Karpas-422 (cell line): Measurements from ENCODE around the gene SLC19A2. TPM values are rescaled to one million over a fixed set of nuclear protein-coding genes. Genes with fewer than 3 reads are reported as not detected.

Experiments
- DNase-seq: peaks from one replicate; pipeline ENCODE4 v3.0.0-alpha.2; 2015
- H2AFZ ChIP-seq: fragments of 200-600 bp; sonication (generic); 2 replicates; pipeline ENCODE4 v1.6.1; 2014; ENCODE audit warnings: antibody characterized with exemption, low read length, mixed read lengths
- H3K27ac ChIP-seq: fragments of 200-600 bp; sonication (generic); 2 replicates; pipeline ENCODE4 v1.5.1; 2014; ENCODE audit warnings: mild to moderate bottlenecking, low read length, moderate library complexity
- H3K27me3 ChIP-seq: fragments of 200-600 bp; sonication (generic); 2 replicates; pipeline ENCODE4 v1.6.1; 2014; ENCODE audit warnings: low read length, mixed read lengths
- H3K36me3 ChIP-seq: fragments of 200-600 bp; sonication (generic); 2 replicates; pipeline ENCODE4 v1.6.1; 2014; ENCODE audit warnings: low read length, mixed read lengths; ENCODE audit not compliant: insufficient read depth
- H3K4me1 ChIP-seq: fragments of 200-600 bp; sonication (generic); 2 replicates; pipeline ENCODE4 v1.6.1; 2014; ENCODE audit warnings: mild to moderate bottlenecking, low read length, mixed read lengths
- H3K4me2 ChIP-seq: fragments of 200-600 bp; sonication (generic); 2 replicates; pipeline ENCODE4 v1.6.1; 2014; ENCODE audit warnings: low read length, low read depth, mild to moderate bottlenecking; ENCODE audit not compliant: poor library complexity, severe bottlenecking
- H3K4me3 ChIP-seq: fragments of 200-600 bp; sonication (generic); 2 replicates; pipeline ENCODE4 v1.5.1; 2014; ENCODE audit warnings: mild to moderate bottlenecking, antibody characterized with exemption, low read length, mixed read lengths
- H3K79me2 ChIP-seq: fragments of 200-600 bp; sonication (generic); 2 replicates; pipeline ENCODE4 v1.6.1; 2014; ENCODE audit warnings: mild to moderate bottlenecking, low read length, mixed read lengths
- H3K9ac ChIP-seq: fragments of 200-600 bp; sonication (generic); 2 replicates; pipeline ENCODE4 v1.6.0; 2014; ENCODE audit warnings: low read length
- H3K9me2 ChIP-seq: fragments of 200-600 bp; sonication (generic), shearing (Covaris generic); replicated peaks from 2 replicates; pipeline ENCODE4 v1.6.0; 2014; ENCODE audit warnings: mild to moderate bottlenecking, low read length, moderate library complexity; ENCODE audit not compliant: insufficient read depth
- H3K9me3 ChIP-seq: fragments of 300-700, 200-600 bp; sonication (generic); 2 replicates; pipeline ENCODE4 v1.6.1; 2014; ENCODE audit warnings: low read length, mixed read lengths
- H4K20me1 ChIP-seq: fragments of 200-600 bp; sonication (generic); 2 replicates; pipeline ENCODE4 v1.6.1; 2014; ENCODE audit warnings: mild to moderate bottlenecking, antibody characterized with exemption, low read length, low read depth; ENCODE audit not compliant: insufficient read depth
- total RNA-seq: library from RNA; depleted of rRNA; stranded (reverse); fragments of >200 nt; shearing (Covaris generic); gene quantifications from 2 replicates; pipeline ENCODE4 v1.2.3, GENCODE V29; 2014; ENCODE audit warnings: low replicate concordance

SLC19A2 gene
- total RNA-seq, 1 experiment from 2014 or later: 2.3 TPM

DNA sequence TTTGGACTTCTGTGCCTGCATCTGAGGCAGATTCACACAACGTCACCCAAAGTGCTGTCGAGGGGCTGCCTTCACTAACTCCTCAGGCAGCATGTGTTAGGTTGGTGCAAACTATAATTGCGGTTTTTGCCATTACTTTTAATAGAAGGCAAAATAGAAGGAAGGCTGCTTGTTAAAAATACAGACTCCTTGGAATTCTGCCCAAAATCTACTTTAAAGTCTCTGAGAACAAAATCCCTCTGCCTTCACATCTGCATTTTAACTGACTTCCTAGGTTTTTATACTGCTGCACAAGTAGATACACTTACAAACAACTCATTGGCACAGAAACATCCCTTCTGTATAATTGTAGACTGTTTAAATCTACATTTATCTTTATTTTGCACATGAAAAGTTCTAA is 41.3 kb upstream of the SLC19A2 start:
- Histone ChIP-seq H3K27me3 (no peaks in the 10 kb centered on the region), H2AFZ (no peak overlapping the region), H3K9ac (no peak overlapping the region), H3K79me2 (no peaks in the 10 kb centered on the region), H4K20me1 (no peaks in the 10 kb centered on the region), H3K4me2 (no peak overlapping the region), H3K4me3 (no peak overlapping the region), H3K4me1 (no peaks in the 10 kb centered on the region), H3K36me3 (no peaks in the 10 kb centered on the region), H3K27ac (no peak overlapping the region), H3K9me2 (no peaks in the 10 kb centered on the region), H3K9me3 (no peaks in the 10 kb centered on the region)
- no peak for DNase-seq

DNA sequence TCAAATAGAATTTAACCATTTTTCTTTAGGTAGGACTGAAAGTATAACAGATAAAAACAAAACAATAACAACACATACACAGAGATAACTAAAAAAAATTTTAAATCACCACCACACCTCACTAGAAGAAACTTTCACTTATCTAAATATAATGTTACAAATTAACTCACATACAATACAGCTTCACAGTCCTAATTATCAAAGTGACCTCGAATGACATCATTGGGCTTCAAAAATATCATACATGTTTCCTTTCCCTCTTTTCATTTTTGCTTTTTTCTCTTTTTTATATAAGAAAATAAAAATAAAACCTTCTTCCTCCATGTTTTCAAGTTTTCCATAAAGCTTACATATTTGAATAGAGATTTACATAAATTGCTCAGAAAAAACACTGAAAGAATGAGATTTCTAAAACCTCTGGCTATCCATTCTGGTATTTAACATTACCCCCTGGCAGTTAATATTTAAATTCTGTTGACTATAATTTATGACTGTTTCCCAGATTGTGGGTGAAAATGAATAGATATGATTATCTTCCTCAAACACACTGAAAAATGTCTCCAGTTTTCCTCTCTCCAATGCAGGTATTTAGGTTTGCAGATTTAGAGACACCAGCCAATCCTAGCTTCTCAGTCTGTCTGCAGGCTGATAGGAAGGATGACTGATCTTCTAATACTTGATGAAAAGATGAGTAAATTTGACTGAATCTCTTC is 40.5 kb upstream of the SLC19A2 start:
- Histone ChIP-seq H3K36me3 (no peaks in the 10 kb centered on the region), H3K4me2 (no peak overlapping the region), H4K20me1 (no peaks in the 10 kb centered on the region), H2AFZ (no peak overlapping the region), H3K27ac (no peak overlapping the region), H3K27me3 (no peaks in the 10 kb centered on the region), H3K4me1 (no peaks in the 10 kb centered on the region), H3K9me3 (no peaks in the 10 kb centered on the region), H3K9ac (no peak overlapping the region), H3K4me3 (no peak overlapping the region), H3K9me2 (no peaks in the 10 kb centered on the region), H3K79me2 (no peaks in the 10 kb centered on the region)
- DNase-seq: no peak

DNA sequence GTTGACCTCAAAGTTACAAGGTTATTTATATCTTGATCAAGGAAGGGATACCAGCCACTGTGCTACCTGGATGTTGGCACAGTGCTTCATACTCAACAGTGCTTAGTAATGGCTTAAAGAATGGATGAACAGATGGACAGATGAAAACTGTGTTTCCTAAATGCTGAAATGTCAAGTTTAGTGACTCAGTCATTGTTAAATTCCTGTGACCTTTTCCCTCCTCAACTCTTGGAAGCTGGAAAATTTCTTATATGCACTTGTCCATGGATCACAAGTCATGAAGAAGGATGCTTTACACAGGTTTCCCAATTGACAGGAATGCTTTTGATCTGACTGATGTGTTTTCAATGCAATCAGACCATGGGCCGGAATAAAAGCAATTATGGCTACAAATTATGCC is 39.6 kb upstream of the SLC19A2 start:
- Histone ChIP-seq H3K4me1 (no peaks in the 10 kb centered on the region), H3K27ac (no peak overlapping the region), H3K36me3 (no peaks in the 10 kb centered on the region), H3K9me2 (no peaks in the 10 kb centered on the region), H3K79me2 (no peaks in the 10 kb centered on the region), H3K4me2 (no peak overlapping the region), H3K4me3 (no peak overlapping the region), H3K9me3 (no peaks in the 10 kb centered on the region), H3K27me3 (no peaks in the 10 kb centered on the region), H4K20me1 (no peaks in the 10 kb centered on the region), H3K9ac (no peak overlapping the region), H2AFZ (no peak overlapping the region)
- DNase-seq: no peak

DNA sequence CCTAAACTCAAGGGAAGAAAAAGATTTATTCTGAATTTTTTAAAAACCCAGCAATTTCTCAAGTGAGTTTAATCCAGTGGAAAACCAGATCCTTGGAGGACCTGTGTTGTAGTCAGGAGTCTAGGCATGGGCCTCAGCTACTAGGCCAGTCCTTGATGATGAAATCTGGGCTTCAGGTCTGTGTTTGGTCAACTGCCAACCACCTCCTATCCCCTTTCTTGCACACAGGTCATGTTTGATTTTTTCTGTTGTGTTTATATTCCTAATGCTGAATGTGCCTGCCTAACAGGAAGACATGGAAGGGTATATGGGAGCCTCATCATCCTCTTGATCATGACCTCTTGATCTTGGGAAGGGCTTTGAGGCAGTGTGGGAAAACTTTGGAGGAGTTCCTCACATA is 38.2 kb upstream of the SLC19A2 start:
- Histone ChIP-seq H3K9me2 (no peaks in the 10 kb centered on the region), H3K9ac (no peak overlapping the region), H3K27me3 (no peaks in the 10 kb centered on the region), H3K36me3 (no peaks in the 10 kb centered on the region), H3K27ac (no peak overlapping the region), H2AFZ (no peak overlapping the region), H3K4me3 (no peak overlapping the region), H3K4me2 (no peak overlapping the region), H4K20me1 (no peaks in the 10 kb centered on the region), H3K9me3 (no peaks in the 10 kb centered on the region), H3K4me1 (no peaks in the 10 kb centered on the region), H3K79me2 (no peaks in the 10 kb centered on the region)
- no peak for DNase-seq

DNA sequence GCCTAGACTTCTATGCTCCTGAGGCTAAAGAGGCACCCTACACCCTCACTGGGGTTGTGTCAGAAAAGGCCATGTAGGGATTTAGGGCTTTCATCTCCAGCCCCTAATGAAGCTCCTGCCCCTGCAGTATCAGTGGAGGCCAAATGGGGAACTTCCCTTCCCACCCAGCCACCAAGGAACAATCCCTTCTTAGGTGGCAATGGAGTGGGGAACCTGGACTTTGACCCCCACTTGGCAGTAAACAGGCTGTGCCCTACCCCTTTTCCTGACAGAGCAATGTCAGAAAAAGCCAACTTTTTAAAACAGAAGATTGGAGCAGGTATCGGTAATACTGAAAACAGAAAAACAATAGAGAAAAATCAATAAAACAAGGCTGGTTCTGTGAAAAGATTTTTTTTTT is 35.5 kb upstream of the SLC19A2 start:
- no peak for DNase-seq
- Histone ChIP-seq H2AFZ (no peak overlapping the region), H3K27ac (no peak overlapping the region), H3K9ac (no peak overlapping the region), H3K9me3 (no peaks in the 10 kb centered on the region), H3K9me2 (no peaks in the 10 kb centered on the region), H3K4me1 (no peaks in the 10 kb centered on the region), H4K20me1 (no peaks in the 10 kb centered on the region), H3K4me2 (no peak overlapping the region), H3K4me3 (no peak overlapping the region), H3K27me3 (no peaks in the 10 kb centered on the region), H3K79me2 (no peaks in the 10 kb centered on the region), H3K36me3 (no peaks in the 10 kb centered on the region)

DNA sequence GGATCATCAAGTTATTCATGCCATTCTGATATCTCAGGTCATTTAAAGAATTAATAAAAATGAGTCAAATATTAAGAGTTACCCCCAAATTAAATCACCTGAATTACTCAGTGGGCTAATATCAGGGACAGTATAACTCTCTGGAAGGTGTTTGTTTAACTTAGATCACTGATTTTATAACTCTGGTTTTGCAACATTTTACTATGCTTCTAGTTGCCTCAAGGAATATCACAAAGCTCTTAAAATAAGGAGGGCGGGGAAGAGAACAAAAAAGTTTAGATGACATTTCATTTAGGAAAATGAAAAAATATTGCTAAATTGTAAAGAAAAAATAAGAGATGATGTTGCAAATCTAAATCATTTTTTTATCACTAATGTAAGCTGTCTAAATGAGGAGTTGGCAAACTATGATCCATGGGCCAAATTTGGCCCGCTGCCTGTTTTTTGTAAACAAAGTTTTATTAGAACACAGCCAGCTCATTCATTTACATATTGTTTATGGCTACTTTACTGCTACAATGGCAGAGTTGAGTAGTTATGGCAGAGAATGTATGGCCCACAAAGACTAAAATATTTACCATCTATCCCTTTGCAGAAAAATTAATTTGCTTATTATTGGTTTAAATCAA is 31.9 kb upstream of the SLC19A2 start:
- Histone ChIP-seq H4K20me1 (no peaks in the 10 kb centered on the region), H3K9me3 (no peaks in the 10 kb centered on the region), H3K36me3 (no peaks in the 10 kb centered on the region), H3K79me2 (no peaks in the 10 kb centered on the region), H3K9ac (no peak overlapping the region), H3K4me2 (no peak overlapping the region), H3K9me2 (no peaks in the 10 kb centered on the region), H3K27me3 (no peaks in the 10 kb centered on the region), H2AFZ (no peak overlapping the region), H3K4me3 (no peak overlapping the region), H3K4me1 (no peaks in the 10 kb centered on the region), H3K27ac (no peak overlapping the region)
- DNase-seq: no peak

DNA sequence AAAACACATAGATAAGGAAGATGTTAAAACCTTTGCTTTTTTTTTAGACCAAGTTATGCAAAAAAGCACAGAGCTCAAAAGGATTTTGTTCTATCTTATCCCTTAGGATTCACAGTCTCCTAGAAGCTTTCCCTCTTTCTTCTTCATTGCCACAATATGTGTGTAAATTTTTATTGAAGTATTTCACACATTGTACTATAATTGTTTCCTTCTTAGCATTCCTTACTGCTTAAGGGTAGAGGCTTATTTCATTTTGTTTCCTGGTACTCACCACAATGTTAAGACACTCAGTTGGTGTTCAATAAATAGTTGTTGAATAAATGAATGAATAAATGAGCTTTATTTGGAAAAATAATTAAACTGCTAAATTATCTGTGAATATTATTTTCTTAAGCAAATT is 29.9 kb upstream of the SLC19A2 start:
- Histone ChIP-seq H3K4me3 (no peak overlapping the region), H3K9ac (no peak overlapping the region), H2AFZ (no peak overlapping the region), H3K4me2 (no peak overlapping the region), H3K4me1 (no peaks in the 10 kb centered on the region), H3K27me3 (no peaks in the 10 kb centered on the region), H4K20me1 (no peaks in the 10 kb centered on the region), H3K27ac (no peak overlapping the region), H3K79me2 (no peaks in the 10 kb centered on the region), H3K9me3 (no peaks in the 10 kb centered on the region), H3K36me3 (no peaks in the 10 kb centered on the region), H3K9me2 (no peaks in the 10 kb centered on the region)
- no peak for DNase-seq

DNA sequence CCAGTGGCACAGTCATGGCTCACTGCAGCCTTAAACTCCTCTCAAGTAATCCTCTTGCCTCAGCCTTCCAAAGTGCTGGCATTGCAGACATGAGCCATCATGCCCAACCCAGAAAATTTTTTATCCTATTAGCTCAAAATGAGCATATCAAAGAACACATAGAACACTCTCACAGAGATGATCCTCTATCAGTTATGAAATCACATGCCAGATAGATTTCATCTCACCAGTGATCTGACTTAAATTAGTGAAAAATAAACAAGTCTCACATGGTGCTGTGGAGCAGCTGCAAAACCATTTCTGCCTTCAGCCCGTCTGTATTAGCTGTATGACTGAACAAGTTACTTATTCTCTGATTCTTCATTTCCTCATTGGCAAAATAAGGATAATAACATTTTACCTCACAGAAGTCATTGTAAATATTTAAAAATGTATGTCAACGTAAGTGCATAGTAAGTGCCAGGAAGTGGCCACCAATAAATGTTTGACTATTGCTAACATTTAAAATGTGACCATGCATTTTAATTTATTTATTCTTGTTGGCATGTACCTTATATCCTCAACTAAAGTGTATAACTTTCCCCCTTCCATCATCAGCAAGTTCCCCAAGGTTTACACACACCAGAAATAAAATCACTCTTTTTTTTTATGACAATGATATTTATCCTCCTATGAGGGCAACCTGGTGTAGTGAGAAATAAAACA is 29.0 kb upstream of the SLC19A2 start:
- H3K36me3 ChIP-seq: no peaks in the 10 kb centered on the region
- H4K20me1 ChIP-seq: no peaks in the 10 kb centered on the region
- H3K4me3 ChIP-seq: no peak overlapping the region
- H3K4me1 ChIP-seq: no peaks in the 10 kb centered on the region
- no peaks in the 10 kb centered on the region for H3K9me3 ChIP-seq
- no peaks in the 10 kb centered on the region for H3K27me3 ChIP-seq
- no peak for DNase-seq
- no peak overlapping the region for H3K9ac ChIP-seq
- H3K79me2 ChIP-seq: no peaks in the 10 kb centered on the region
- no peak overlapping the region for H3K4me2 ChIP-seq
- no peak overlapping the region for H3K27ac ChIP-seq
- H3K9me2 ChIP-seq: no peaks in the 10 kb centered on the region
- H2AFZ ChIP-seq: no peak overlapping the region
